GM21515 (cell line): ENCODE data around the gene CARD19.
"Not testable (repeated sequence)": the region's sequence is repeated elsewhere in the genome, so short reads cannot be mapped to it uniquely, and the experiment has no call there.

Source experiments
- ATAC-seq: cut with Tn5 transposase; IDR thresholded peaks from one replicate; pipeline ENCODE4 v1.9.1; 2021; ENCODE audit not compliant: unreplicated experiment

The CARD19 gene

GRCh38 chr9:93099551-93100275 lies 3.7 kb downstream of the CARD19 start:
- no peak for ATAC-seq

DNA sequence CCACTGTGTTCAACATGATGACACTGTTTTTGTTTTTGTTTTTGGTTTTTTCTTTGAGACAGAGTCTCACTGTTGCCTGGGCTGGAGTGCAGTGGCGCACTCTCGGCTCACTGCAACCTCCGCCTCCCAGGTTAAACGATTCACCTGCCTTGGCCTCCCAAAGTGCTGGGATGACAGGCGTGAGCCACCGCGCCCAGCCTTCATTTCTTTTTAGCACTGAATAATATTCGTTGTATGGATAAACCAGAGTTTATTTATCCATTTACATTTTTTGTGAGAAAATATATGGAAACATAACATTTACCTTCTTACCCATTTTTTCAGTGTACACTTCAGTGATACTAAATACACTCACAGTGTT lies 4.2 kb downstream of the CARD19 start:
- no peak for ATAC-seq

GRCh38 chr9:93101086-93101485 lies 5.1 kb downstream of the CARD19 start:
- ATAC-seq, result not testable (repeated sequence)

DNA sequence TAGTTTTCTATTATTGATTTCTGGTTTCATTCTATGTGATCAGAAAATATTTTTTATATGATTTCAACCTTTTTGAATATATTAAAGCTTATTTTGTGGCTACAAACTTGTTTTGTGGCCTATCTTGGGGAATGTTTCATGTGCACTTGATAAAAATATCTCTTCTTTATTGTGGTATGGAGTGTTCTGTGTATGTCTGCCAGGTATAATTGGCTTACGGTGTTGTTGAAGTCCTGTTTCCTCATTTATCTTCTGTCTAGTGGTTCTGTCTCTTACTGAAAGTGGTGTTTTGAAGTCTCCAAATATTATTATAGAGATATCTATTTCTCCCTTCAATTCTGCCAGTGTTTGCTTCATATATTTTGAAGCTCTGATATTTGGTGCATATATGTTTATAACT lies 9.6 kb downstream of the CARD19 start:
- ATAC-seq, result no peak

DNA sequence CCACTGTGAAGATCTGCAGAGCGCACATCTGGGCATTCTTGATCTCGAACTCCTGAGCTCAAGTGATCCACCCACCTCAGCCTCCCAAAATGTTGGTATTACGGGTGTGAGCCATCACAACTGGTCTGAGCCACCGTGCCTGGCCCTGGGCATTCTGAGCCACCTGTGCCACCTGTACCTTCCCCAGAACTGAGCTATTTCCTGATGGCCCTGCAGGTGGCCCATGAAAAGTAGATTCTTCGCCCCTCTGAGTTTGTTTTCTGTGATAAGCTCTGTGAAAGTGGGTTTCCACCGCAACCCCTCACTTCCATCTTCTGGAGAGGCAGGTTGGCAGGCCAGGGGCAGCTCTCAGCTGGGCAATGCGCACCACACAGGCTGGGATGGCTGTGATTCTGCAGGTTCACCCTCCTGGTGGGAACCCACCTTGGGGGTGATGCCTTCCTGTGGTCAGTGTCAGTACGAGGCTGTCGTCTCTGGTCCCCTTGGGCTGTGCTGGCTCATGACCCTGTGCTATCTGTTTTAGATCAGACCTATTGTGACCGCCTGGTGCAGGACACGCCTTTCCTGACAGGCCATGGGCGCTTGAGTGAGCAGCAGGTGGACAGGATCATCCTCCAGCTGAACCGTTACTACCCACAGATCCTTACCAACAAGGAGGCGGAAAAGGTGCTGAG lies 11.3 kb downstream of the CARD19 start:
- ATAC-seq, result no peak

DNA sequence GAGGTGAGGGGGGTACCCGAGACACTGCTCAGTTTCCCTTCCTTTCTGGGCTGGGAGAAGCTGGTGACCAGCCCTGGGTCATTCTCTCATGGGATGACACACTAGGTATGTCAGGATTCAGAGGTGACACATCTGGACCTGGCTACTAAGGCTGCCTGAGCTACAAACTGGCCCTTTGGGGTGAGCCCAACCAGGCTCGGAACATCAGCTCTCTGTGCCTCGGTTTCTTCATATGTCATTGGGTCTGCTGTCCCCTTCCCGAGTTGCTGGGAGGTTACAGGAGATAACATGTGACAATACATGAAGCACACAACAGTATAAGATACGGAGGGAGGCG lies 11.8 kb downstream of the CARD19 start:
- ATAC-seq, result no peak

DNA sequence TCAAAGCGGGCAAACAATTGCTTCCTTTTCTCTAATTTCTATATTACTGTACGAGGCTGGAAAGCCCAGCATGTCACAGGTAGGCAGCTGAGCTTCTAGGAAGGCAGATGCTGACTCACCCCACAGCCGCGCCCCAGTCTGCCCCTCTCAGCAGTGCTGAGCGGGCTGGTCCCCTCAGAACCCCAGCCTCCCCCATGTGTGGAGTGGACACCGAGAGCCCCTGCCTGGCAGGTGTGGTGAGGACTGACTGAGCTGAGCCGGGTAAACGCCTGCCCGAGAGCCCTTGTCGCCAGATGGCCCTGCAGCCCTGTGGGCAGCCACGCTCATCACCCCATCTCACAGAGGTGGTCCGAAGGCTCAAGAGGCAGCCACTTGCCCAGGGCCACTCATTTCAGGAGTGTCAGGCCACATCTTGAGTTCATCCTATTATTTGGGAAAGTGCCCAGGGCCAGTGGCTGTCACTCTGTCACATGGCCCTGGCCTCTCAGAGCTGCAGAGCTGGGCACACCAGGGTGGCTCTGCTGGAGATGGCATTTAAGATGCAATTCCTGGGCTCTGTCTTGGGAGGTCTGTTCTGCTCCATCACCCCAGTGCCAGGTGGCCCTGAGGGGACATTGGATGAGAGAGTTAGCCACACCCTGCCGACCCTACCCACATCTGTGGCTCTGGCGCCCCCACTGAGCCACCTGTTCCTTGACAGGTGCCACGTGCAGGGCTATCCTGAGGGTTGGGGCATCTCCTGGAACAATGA lies 12.4 kb downstream of the CARD19 start:
- no peak for ATAC-seq

DNA sequence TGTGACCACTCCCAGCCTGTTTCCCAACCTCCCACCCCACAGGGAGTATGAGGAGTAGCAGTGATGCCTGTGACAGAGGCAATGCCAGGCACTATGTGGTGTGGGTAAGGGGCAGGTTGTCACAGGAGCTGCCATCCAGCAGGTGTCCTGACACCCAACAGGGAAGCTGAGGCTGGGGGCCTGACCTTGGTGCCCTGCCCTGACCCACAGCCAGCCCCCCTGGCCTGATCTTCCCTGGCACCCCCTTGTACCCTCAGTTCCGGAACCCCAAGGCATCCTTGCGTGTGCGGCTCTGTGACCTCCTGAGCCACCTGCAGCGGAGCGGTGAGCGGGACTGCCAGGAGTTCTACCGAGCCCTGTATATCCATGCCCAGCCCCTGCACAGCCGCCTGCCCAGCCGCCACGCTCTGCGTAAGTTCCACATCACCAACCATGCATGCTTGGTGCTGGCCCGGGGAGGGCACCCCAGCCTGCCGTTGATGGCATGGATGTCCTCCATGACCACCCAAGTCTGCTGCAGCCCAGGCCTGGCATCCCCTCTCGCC lies 14.4 kb downstream of the CARD19 start:
- no peak for ATAC-seq

GRCh38 chr9:93111001-93111370 lies 15.0 kb downstream of the CARD19 start:
- no peak for ATAC-seq

DNA sequence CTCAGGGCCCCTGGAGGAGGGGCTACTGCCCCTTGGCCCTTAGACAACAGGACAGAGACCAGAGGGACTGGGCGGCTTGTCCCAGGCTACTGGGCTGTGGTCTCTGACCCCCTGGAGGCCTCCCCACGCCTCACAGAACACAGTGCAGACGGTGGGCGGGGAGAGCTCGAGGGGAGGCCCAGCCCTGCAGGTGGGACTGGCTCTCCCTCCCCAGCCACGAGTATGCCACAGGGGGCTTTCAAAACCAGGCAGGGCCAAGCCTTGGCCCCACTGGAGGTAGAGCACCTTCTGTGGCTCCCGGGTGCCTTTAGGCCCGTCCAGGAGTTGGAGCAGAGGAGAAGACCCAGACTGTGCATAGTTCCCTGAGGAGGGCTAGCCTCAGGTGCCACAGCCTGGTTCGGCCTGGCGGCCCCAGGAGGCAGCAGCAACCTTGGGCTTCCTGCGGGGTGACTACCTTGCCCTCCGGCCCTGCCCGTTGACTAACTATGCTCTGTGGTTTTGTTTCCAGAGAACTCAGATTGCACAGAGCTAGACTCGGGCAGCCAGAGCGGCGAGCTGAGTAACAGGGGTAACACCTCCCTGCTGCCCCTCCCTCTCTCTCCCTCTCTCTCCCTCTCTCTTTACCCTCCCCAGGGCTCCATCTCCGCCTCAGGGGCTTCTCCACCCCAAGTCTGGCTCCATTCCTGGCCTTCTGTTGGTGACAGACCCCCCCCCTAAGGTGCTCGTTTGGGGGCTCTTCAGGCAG lies 15.5 kb downstream of the CARD19 start:
- ATAC-seq, result no peak

DNA sequence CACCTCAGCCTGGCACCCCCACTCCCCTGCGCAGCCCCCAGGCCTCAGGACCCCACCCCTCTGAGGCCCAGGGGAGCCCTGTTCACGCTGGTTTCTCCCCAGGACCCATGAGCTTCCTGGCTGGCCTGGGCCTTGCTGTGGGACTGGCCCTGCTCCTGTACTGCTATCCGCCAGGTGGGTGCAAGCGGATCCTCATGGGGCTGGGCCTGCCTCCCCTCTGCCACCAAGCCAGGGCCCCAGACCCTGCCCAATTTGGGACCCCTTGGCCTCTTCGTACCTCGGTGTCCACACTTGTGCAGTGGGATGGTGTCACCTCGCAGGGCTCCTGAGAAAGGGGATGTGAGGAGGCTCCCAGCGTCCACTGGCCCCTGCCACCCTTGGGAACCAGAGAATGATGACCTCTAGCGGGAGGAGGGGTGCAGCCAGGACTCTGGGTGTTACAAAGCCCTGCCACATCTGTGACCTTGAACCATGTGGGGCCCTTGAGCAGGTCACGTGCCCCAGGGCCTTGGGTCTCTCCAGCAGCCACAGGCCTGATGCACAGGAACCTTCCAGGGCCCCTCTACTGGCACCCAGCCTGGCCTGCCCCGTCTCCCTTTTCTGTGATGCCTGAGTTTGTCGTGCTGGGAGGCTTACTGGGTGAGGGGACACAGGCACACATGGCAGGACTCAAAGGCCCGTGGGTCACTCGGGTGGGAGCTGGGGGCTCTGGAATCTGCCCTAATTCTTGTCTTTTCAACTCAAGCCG lies 16.3 kb downstream of the CARD19 start:
- ATAC-seq, result no peak

GRCh38 chr9:93112864-93113389 lies 16.9 kb downstream of the CARD19 start:
- no peak for ATAC-seq

GRCh38 chr9:93114169-93114983 lies 18.4 kb downstream of the CARD19 start:
- ATAC-seq, result no peak

DNA sequence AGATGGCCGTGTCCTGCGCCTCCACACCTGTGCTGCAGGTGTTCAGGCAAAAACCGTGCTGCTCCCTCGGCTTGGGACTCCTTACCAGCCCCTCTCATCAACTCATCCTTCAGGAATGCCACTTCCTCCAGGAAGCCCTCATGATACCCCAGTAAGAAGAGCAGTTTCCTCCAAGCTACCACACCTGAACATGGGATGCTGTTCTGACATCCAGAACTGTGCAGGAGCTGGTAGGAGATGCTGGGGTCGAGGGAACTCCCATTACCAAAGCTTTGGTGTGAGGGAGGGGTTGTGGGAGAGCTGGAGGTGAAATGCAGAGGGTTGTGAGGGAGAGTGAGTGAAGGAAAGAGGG lies 18.9 kb downstream of the CARD19 start:
- ATAC-seq, result no peak

DNA sequence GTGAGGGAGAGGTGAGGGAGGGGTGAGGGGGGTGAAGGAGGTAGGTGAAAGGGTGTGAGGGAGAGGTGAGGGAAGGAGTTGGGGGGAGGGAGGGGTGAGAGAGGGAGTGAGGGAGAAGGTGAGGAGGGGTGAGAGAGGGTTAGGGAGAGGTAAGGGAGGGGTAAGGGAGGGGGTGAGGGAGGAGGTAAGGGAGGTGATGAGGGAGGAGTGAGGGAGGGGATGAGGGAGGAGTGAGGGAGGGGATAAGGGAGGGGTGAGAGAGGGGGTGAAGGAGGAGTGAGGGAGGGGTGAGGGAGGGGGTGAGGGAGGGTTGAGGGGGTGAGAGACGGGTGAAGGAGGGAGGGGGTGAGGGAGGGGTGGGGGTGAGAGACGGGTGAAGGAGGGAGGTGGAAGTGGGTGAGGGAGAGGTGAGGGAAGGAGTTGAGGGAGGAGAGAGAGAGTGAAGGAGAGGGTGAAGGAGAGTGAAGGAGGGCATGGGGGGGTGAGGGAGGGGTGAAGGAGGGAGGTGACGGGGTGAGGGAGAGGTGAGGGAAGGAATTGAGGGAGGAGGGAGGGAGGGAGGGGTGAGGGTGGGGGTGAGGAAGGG lies 19.6 kb downstream of the CARD19 start:
- no peak for ATAC-seq

- no peak for ATAC-seq
These were observed 20.3 kb downstream of the CARD19 start for GRCh38 chr9:93116072-93116961.

DNA sequence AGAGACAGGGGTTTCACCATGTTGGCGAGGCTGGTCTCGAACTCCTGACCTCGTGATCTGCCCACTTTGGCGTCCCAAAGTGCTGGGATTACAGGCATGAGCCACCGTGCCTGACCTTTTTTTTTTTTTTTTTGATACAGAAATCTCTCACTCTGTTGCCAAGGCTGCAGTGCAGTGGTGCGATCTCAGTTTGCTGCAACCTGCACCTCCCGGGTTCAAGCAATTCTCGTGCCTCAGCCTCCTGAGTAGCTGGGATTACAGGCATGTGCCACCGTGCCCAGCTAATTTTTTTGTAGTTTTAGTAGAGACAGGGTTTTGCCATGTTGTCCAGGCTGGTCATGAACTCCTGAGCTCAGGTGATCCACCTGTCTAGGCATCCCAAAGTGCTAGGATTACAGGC lies 21.5 kb downstream of the CARD19 start:
- ATAC-seq, result not testable (repeated sequence)
